NT2/D1 (cell line): ENCODE data around the gene FAM98C.

Experiments
- DNase-seq: peaks from one replicate; pipeline ENCODE4 v3.0.0-alpha.2; 2011; ENCODE audit warnings: low read depth, low spot score
- H3K27me3 ChIP-seq: 2 replicates; pipeline ENCODE4 v1.6.0; 2011; ENCODE audit warnings: mild to moderate bottlenecking; ENCODE audit not compliant: insufficient read length, insufficient read depth
- H3K36me3 ChIP-seq: 2 replicates; pipeline ENCODE4 v1.6.1; 2011; ENCODE audit warnings: mild to moderate bottlenecking, low read length, mixed read lengths; ENCODE audit not compliant: insufficient read depth, insufficient read length
- H3K4me1 ChIP-seq: 2 replicates; pipeline ENCODE4 v1.5.1; 2011; ENCODE audit not compliant: insufficient read depth, insufficient read length
- H3K4me3 ChIP-seq: 2 replicates; pipeline ENCODE4 v1.5.1; 2011; ENCODE audit warnings: low read depth; ENCODE audit not compliant: insufficient read length
- H3K9ac ChIP-seq: 2 replicates; pipeline ENCODE4 v1.6.0; 2011; ENCODE audit warnings: low read depth; ENCODE audit not compliant: insufficient read length
- H3K9me3 ChIP-seq: 2 replicates; pipeline ENCODE4 v1.5.1; 2011; ENCODE audit warnings: mild to moderate bottlenecking, low read length; ENCODE audit not compliant: insufficient read depth
- SUZ12 ChIP-seq: IDR thresholded peaks from 2 replicates; pipeline ENCODE4 v1.6.1; 2011; ENCODE audit not compliant: insufficient read length, insufficient read depth; ENCODE audit errors: extremely low read depth
- YY1 ChIP-seq: IDR thresholded peaks from 2 replicates; pipeline ENCODE4 v1.6.1; 2011; ENCODE audit not compliant: insufficient read length, insufficient read depth
- ZNF274 ChIP-seq: IDR thresholded peaks from 2 replicates; pipeline ENCODE4 v1.6.1; 2011; ENCODE audit warnings: mild to moderate bottlenecking, low read depth, low read length

The FAM98C gene

DNA sequence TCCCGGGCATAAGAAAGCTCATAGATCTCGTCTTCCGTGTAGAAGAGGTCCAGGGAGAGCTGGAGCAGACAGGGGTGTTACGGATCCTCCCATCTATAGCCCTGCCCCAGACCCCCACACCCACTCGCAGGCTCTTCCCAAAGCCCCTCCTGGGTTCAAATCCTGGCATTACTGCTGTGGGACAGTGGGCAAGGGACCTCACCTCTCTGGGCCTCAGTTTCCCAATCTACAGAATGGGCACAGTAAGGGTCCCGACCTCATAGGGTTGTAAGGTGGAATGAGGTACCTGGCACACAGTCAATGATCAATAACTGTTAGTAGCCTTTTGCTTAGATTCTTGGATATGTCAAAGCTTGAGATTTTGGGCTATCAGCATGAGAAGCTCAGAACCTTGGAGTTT lies 10.5 kb downstream of the FAM98C start:
- Histone ChIP-seq H3K27me3 (peaks cover under 1% of the 10 kb centered on the region), H3K9ac (no peak overlapping the region), H3K4me3 (no peak overlapping the region), H3K4me1 (peaks cover 5% of the 10 kb centered on the region), H3K36me3 (no peaks in the 10 kb centered on the region), H3K9me3 (no peaks in the 10 kb centered on the region)
- DNase-seq: no peak
- TF ChIP-seq SUZ12 (no peak), ZNF274 (no peak), YY1 (no peak)

DNA sequence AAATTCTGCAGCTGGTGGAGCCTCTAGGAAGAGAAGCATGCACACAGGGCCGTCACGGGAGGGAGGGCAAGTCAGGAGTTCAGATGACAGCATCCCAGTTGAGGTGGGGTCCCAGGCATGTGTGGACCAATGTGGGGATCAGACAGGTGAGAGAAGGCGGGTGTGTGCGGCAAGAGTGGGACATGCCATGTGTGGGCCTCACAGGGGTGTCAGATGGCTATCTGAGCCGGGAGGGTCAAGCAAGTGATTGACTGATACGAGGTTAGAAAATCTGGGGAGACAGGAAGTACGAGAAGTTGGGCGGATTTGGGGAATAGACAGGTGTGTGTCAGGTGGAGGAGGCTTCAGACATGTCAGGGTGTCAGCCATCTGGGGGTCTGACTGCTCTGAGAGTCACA lies 14.3 kb downstream of the FAM98C start:
- Histone ChIP-seq H3K9me3 (no peaks in the 10 kb centered on the region), H3K4me3 (peak overlapping the region; percentile 19), H3K27me3 (peaks cover 4% of the 10 kb centered on the region), H3K36me3 (no peaks in the 10 kb centered on the region), H3K4me1 (peaks cover 5% of the 10 kb centered on the region), H3K9ac (peak overlapping the region; percentile 64)
- TF ChIP-seq ZNF274 (no peak), YY1 (no peak), SUZ12 (no peak)
- DNase-seq: no peak

DNA sequence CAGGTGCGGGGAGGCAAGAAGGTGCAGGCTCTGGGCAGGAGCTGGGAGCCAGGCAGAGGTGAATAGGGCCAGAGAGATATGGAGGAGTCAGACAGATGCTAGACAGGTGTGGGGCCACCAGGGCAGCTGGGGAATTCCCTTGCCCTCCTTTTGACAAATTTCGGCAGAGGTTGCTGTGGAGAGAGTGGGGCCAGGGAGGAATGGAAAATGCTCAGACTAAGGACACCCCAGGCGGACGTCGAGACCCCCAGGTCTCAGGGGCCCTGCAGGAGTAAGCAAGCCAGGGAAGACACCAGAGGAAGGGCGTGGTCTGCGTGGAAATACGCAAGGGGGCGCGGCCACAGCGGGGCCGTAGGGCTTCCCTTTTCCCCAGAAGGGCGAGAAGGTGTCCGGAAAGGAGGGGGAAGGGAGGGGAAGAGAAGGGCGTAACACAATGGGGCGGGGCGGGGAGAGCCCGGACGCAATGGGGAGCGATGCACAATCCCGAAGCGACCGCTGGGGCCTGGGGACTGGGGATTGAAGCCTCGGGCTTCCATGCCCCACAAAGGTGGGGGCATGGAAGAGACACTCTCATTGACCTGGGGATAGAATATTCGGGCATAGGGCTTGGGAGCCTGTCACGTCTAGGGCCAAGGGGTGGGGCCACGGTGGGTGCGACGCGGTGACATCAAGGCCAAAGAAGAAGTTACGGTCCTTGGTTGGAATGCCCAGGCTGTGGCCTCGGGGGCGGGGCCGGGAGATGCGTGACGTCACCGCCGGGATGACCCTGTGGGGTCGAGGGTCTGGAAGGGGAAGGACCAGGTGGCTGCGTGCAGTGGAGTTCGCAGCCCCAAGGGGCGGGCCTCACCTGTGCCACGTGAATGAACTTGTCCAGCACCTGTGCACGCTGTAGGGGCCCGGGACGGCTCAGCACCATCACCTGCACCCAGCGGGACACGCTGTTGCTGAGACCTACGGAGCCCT lies 14.9 kb downstream of the FAM98C start:
- peaks cover 4% of the 10 kb centered on the region for H3K27me3 ChIP-seq
- H3K4me3 ChIP-seq: peak overlapping the region; percentile 19
- TF ChIP-seq YY1: no peak
- TF ChIP-seq ZNF274: no peak
- TF ChIP-seq SUZ12: no peak
- H3K9ac ChIP-seq: peak overlapping the region; percentile 64
- no peaks in the 10 kb centered on the region for H3K9me3 ChIP-seq
- no peak for DNase-seq
- peaks cover 8% of the 10 kb centered on the region for H3K4me1 ChIP-seq
- no peaks in the 10 kb centered on the region for H3K36me3 ChIP-seq

DNA sequence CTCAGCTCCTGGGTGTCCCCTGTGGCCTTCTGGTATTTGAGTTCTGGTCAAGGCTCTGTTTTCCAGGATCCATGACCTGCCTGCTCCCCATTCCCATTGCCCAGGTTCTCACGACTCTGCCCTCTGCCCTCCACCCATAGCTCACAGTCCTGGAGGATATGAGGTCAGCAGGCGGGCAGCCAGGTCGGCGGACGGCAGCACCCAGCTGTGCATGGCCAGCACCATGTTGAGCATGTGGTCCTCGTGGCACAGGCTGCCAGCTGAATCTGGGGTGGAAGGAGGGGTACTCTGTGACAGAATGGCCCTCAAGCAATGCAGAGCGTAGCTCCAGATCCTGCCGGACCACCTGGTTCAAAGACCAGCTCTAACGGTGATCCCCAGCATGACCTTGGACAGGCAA lies 18.0 kb downstream of the FAM98C start:
- DNase-seq: no peak
- TF ChIP-seq SUZ12: no peak
- no peak for TF ChIP-seq ZNF274
- TF ChIP-seq YY1: no peak
- H3K4me3 ChIP-seq: no peak overlapping the region
- no peaks in the 10 kb centered on the region for H3K36me3 ChIP-seq
- no peak overlapping the region for H3K9ac ChIP-seq
- peaks cover 12% of the 10 kb centered on the region for H3K4me1 ChIP-seq
- peaks cover 4% of the 10 kb centered on the region for H3K27me3 ChIP-seq
- no peaks in the 10 kb centered on the region for H3K9me3 ChIP-seq

DNA sequence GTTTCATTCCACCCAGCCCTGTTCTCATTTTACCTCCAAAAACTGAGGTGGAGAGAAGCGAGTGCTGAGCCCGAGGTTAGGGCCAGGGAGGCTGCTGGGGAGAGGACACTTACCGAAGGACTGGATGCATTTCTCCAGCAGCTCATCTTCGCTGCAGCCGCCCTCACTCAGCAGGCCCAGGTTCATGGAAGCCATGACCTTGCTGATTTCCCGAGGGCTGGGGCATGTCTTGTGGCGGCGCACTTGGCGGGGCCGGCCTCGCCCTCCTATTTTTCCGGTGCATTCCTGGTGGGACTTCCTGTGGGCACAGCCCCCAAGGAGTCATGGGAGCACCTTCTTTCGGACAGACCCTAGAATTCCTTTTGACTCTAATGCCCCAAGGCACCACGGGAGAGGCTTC lies 19.0 kb downstream of the FAM98C start:
- Histone ChIP-seq H3K27me3 (peaks cover 4% of the 10 kb centered on the region), H3K9ac (no peak overlapping the region), H3K4me3 (no peak overlapping the region), H3K9me3 (no peaks in the 10 kb centered on the region), H3K36me3 (no peaks in the 10 kb centered on the region), H3K4me1 (peaks cover 12% of the 10 kb centered on the region)
- TF ChIP-seq ZNF274 (no peak), YY1 (no peak), SUZ12 (no peak)
- DNase-seq: no peak

DNA sequence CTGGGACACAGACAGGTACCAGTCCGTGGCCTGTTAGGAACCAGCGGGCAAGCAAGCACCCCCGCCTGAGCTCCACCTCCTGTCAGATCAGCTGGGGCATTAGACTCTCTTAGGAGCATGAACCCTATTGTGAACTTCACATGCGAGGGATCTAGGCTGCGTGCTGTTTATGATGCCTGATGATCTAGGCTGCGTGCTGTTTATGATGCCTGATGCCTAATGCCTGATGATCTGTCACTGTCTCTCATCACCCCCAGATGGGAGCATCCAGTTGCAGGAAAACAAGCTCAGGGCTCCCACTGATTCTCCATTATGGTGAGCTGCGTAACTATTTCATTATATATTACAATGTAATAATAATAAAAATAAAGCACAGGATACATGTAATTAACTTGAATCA lies 19.5 kb downstream of the FAM98C start:
- no peak overlapping the region for H3K4me3 ChIP-seq
- peaks cover 4% of the 10 kb centered on the region for H3K27me3 ChIP-seq
- no peak for TF ChIP-seq YY1
- no peak for TF ChIP-seq ZNF274
- TF ChIP-seq SUZ12: no peak
- H3K36me3 ChIP-seq: no peaks in the 10 kb centered on the region
- H3K4me1 ChIP-seq: peaks cover 7% of the 10 kb centered on the region
- H3K9me3 ChIP-seq: no peaks in the 10 kb centered on the region
- DNase-seq: no peak
- no peak overlapping the region for H3K9ac ChIP-seq

DNA sequence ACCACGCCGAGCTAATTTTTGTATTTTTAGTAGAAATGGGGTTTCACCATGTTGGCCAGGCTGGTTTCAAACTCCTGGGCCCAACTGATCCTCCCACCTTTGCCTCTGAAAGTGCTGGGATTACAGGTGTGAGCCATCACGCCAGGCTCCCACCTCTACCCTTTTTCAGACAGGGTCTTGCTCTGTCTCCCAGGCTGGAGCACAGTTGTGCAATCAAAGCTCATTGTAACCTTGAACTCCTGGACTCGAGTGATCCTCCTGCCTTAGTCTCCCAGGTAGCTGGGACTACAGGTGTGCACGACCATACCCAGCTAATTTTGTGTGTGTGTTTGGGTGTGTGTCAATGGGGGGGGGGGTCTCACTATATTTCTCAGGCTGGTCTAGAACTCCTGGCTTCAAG lies 21.4 kb downstream of the FAM98C start:
- no peaks in the 10 kb centered on the region for H3K27me3 ChIP-seq
- peaks cover 7% of the 10 kb centered on the region for H3K4me1 ChIP-seq
- DNase-seq: no peak
- no peak overlapping the region for H3K9ac ChIP-seq
- TF ChIP-seq YY1 (no peak), SUZ12 (no peak), ZNF274 (no peak)
- H3K4me3 ChIP-seq: no peak overlapping the region
- H3K36me3 ChIP-seq: no peaks in the 10 kb centered on the region
- H3K9me3 ChIP-seq: no peaks in the 10 kb centered on the region
